CD4-positive, alpha-beta T cell treated with Interleukin-4 for 4 hours (primary cell): ENCODE measurements around the gene ABCC5.
A peak's percentile ranks its signal among the peaks of the same experiment; 100 is the strongest.
"Not testable (repeated sequence)": the region's sequence is repeated elsewhere in the genome, so short reads cannot be mapped to it uniquely, and the experiment has no call there.

Source experiments
- DNase-seq: peaks from one replicate; pipeline ENCODE4 v3.0.0-alpha.2; 2020

The ABCC5 gene

GRCh38 chr3:183884097-183884426, 133.6 kb downstream of the ABCC5 start:
- DNase-seq, result no peak

GRCh38 chr3:183883291-183884096, 134.2 kb downstream of the ABCC5 start:
- no peak for DNase-seq

GRCh38 chr3:183880121-183880520, 137.6 kb downstream of the ABCC5 start:
- DNase-seq, result no peak

GRCh38 chr3:183879243-183879642, 138.4 kb downstream of the ABCC5 start:
- no peak for DNase-seq

- peak; percentile 17 for DNase-seq
These were observed 139.6 kb downstream of the ABCC5 start for GRCh38 chr3:183878071-183878470.

- DNase-seq, result not testable (repeated sequence)
These were observed 140.5 kb downstream of the ABCC5 start for GRCh38 chr3:183877227-183877626.

- DNase-seq, result no peak
These were observed 142.3 kb downstream of the ABCC5 start for GRCh38 chr3:183875411-183875810.

GRCh38 chr3:183873914-183874313, 143.8 kb downstream of the ABCC5 start:
- no peak for DNase-seq

GRCh38 chr3:183871541-183871940, 146.1 kb downstream of the ABCC5 start:
- no peak for DNase-seq

GRCh38 chr3:183870563-183870962, 147.1 kb downstream of the ABCC5 start:
- no peak for DNase-seq
